NOMO-1 treated with dmso at 0.1 percent for 144 hours (cell line): Measurements from ENCODE around the gene CLDN14.
"Not testable (repeated sequence)": the region's sequence is repeated elsewhere in the genome, so short reads cannot be mapped to it uniquely, and the experiment has no call there.

Source experiments
- DNase-seq: peaks from one replicate; lab custom pipeline; 2025; ENCODE audit not compliant: unreplicated experiment; lab: John Stamatoyannopoulos, UW

CLDN14 gene

GRCh38 chr21:36502365-36502764 is 22.4 kb upstream of the CLDN14 start:
- no peak for DNase-seq

DNA sequence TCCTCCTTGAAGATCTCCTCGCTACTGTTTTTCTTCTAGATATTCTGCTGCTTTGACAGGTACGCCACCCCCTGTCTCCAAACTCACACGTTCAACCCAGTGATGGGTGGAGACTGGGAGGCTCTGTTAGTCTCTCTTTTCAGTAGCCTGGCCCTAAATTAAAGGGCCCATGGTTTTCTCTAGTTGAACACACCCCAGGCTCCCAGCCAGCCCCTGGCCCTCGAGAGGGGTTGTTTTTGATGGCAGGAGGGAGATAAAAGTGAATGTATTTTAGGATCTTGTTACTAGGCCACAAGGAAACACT is 21.6 kb upstream of the CLDN14 start:
- DNase-seq: no peak

DNA sequence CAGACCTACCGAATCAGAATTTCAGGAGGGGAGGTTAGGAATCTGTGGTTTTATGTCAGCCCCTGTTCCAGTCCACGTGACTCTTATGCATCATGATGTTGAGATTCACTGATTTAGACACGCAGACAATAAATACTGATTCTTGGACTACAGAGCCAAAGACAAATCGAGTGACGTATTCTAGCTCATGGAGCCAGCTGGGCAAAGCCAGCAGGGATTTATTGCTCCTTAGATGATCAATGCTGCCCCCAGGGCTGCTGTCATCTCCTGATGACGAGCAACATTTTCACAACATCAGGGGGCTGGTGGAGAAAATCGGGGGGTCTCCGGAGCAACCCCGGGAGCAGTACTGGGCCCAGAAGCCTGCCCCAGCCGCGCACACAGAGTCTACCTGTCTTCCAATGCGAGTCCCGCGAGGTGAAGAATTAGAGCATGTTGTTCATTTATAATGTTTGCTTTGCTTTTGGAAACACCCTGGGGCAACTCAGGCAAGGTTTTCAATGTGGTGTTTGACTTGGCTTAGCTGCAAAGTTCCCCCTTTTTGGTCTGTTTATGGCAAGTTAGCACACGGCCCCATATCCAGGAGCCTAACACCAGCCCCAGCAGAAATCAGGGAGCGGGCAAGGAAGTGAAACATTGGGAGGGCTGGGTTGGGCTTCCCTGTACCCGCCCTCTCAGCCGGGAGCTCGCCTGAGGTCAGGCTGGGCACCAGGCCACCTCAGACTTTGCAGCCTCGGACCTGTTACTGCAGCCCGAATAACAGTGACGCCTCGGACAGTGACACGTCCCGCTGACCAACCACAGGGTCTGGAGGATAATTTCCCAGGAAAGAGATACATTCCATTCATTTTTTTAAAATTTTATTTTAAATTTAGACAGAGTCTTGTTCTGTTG is 19.9 kb upstream of the CLDN14 start:
- DNase-seq: no peak

DNA sequence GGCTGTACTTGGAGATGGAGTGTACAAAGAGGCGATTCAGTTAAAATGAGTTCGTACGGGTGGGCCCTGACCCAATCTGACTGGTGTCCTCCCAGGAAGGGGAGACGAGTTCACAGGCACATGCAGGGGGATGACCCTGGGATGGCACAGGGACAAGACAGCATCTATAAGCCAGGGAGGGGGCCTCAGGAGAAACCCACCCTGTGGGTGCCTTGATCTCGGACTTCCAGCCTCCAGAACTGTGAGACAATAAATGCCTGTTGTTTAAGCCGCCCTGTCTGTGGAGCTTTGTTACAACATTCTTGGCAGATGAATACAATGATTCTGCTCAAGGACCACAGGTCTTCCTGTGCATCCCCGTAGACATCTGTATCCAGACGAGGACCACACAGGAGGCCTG is 14.6 kb upstream of the CLDN14 start:
- no peak for DNase-seq

DNA sequence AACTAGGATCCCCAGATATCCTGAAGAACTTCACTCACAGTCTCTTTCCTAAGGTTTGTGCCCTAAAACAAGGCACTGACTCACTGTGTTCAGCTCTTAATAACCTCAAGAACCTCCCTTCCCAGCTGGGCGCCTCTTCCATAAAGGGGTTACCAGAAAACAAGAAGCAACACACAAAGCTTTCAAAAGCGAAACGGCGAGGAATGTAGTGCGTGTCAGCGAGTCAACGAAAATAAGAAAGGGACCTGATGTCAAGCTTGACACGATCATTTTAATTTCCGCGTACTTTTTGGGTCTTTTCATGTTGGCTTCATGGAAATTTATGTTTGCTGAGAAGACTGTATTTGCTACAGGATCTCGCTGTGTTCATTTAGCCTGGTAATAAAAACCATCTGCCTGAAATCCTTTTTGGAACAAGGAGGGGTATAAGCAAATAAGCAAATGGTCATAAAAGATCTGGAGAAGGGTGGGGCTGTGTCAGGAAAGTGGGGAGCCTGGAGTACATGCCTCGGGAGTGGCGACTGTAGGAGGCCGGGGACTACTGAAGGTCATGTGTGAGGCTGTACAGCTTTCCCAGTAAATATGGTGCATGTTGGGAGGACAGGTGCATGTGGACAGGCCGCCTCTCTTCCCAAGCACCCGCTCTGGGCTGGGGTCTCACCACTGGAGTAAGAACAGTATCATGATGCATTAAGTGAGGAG is 11.4 kb upstream of the CLDN14 start:
- DNase-seq: no peak

- DNase-seq: no peak
Measured at GRCh38 chr21:36489776-36490165, 9.8 kb upstream of the CLDN14 start.

DNA sequence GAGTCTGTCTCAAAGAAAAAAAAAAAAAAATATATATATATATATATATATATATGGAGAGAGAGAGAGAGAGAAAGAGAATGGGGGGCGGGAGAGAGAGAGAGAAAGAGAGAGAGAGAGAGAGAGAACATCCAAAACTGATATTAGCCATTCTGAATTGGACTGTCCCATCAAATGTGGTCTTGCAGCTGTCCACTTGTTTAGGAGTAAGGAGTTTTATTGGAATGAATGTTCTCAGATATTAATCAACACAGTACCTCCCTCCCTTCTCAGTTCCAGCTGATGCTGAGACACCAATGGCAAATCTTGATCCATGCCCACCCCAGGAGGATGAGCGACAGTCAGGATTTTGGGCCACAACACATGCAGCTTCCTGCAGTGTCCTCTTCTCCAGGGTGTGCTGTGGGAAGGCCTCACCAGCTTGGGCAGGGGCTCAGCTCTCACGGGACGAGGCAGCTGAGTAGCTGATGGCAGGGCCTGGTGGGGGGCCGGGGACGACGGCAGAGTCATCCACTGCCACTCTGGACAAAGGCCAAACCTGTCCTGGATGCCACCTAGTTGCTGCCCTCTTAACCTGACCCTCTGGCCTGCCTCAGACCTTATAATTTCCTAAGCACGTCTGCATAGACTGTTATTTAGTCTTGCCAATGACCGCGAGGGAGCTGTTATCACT is 9.3 kb upstream of the CLDN14 start:
- no peak for DNase-seq

- DNase-seq: peak; percentile 16
Measured at GRCh38 chr21:36487641-36488307, 7.9 kb upstream of the CLDN14 start.

DNA sequence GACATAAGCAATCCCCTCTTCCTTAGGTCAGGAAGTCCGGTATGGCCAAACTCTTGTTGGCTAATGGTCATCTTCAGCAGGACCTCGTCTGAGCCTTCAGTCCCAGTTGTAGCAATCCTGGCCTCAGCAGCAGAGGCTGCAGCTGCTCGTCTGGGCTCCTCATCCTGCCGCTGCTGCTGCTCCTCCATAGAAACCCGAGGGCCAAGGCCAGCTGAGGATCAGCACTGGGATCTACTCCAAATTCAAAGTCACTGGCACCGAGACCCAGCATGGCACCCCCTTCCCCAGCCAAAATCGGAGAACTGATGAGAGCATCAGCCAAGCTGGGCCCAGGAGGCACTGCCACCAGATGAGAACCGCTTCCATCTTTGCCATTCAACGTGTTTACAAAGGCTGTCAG is 6.3 kb upstream of the CLDN14 start:
- no peak for DNase-seq

DNA sequence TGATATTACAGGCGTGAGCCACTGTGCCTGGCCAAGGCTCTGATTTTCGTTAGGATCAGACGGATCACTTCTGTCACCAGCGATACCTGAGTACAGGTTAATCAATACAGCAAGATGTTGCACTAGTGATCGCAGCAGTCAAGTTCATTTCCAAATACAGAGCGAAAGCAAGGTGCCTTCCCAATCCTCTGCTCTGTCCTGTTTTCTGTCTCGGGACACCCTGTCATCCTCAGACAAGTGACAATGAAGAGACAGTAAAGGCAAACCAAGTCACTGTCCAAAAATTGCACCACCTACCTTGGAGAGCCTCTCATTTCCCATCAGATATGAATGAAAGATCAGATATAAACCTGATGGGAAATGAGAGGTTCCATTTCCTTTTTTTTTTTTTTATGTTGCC is 5.6 kb upstream of the CLDN14 start:
- no peak for DNase-seq

DNA sequence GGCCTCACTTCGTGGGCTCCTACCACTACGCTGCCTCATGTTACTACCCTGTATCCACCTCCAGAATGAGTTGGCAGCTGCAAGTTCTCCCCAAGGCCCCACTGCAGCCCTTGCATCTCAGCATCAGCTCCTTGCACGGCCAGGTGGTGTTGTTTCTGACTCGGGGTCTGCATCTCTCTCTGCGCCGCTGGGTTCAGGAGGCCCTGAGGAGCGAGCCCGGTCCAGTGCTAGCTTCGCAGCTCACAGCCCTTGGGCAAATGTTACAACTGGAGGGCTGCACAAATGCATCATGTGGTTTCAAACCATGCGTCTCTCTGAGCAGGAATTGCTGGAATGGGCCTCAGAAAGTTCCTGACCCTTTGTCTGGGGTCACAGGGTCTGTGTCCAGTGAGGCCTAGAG is 3.2 kb upstream of the CLDN14 start:
- no peak for DNase-seq

DNA sequence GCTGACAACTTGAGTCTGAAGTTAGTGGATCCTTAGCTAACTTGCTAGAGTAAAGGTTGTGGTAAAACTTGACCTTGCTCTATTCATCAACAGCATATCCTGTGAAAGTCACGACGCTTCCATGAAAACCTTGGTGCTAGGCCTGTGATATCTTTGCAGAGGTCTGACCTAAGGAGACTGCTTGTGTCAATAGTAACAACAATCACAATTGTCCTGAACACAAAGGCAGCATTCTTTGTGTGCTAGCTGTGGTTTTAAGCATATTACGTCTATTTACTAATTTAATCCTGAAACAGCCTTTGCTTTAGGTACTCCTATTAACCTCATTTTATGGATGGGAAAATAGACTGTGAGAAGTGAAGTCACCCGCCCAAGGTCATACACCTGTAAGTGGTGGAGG is 2.8 kb upstream of the CLDN14 start:
- DNase-seq: no peak

- DNase-seq: no peak
Measured at GRCh38 chr21:36482181-36482580, 2.3 kb upstream of the CLDN14 start.

GRCh38 chr21:36481639-36482038 is 1.7 kb upstream of the CLDN14 start:
- no peak for DNase-seq

DNA sequence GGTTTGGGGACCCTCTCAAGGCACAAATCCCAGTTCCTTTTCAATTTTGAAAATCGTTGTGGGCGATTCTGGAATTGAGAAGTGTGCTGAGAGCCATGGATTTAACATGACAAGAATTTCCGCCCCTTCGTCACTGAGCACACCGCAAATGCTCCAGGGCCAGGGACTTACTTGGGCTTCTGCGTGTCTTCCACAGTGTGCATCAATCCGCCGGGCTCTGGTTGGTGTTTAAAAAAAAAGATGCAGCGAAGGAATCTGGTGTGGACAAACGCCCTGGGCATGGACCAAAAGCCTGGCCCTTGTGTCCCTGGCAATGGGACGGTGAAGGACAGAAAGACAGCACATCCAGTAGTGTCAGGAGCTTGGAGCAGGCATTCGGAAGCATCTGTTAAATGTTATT is 696 bp upstream of the CLDN14 start:
- no peak for DNase-seq

DNA sequence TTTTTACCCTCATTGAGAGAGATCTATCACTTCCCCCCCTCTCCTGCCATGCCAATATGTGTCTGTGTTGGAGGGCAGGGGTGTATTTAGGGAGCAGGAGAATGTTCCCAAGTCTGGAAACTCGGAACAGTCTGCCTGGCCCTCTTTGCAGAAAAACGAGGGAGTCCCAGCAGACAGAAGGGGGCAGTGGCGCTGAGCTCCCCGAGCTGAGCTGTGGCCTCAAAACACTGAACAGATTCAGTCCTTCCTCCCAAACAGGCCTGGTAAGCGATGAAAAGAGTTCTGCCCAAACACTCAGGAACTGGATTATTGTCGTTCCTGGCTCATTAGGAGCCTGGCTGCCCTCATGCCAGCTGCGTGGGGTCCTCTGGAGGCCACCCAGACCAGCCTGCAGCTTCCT is 981 bp downstream of the CLDN14 start:
- no peak for DNase-seq

DNA sequence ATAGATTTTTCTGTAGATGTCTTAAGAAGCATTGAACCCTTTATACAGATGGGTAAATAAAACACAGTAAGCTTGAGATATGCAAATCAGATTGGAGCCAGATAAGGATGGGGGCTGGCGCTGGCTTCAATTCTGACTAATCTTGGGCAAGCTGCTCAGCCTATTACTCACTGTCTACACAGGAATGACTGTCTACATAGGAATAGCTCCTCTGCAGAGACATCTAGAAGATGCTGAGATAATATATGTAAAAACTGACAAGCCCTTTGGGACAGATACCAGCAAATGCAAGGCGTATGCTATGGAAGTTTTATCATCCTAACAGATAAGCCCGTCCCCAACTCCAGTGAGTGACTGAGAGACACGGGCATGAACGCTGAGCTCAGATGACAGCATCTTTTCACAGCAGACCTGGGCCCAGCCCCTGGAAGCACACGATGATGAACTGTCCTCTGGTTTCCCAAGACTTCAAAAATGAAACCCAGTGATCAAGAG is 1.7 kb downstream of the CLDN14 start:
- DNase-seq: no peak

DNA sequence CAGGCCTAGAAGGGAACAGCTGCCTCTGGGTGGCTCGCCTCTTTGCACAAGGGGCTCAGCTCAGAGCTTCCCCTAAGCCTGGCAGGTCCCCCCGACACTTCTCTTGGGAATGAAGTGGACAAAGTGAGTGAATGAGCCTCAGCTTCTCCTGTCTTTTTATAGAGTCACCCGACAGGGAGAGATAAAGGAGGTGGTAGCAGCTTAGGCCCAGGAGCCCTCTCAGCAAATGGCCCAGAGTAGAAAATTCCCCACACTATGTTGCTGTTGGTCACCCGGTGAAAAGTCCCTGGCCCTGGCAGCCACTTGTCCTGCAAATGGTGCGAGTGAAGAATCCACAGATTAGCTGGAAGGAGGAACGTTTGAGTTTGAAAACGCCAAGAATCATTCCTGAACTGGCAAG is 2.4 kb downstream of the CLDN14 start:
- no peak for DNase-seq

- DNase-seq: no peak
Measured at GRCh38 chr21:36477001-36477400, 2.9 kb downstream of the CLDN14 start.

- DNase-seq: not testable (repeated sequence)
Measured at GRCh38 chr21:36476541-36476940, 3.4 kb downstream of the CLDN14 start.

DNA sequence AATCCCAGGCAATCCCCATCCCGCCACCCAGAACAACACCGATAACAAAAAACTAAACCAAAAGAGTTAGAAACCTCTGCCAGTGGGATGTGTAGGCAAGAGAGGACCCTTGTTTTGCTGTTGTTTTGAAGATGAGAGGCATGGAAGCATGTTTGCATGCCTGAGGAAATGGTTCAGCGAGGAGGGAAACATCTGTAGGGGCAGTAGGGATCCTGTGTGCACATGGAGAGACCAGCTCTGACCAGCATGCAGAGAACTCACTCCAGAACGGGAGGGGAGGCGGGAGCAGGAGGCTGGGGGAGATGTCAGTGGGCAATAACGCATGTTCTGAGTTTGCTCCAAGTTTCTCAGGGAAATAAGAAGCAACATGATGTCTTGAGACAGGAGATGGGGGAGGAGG is 5.3 kb downstream of the CLDN14 start:
- DNase-seq: no peak
